ENCODE data around the gene KRT85.
"Not testable (repeated sequence)": the region's sequence is repeated elsewhere in the genome, so short reads cannot be mapped to it uniquely, and the experiment has no call there.

Gene KRT85

GRCh38 chr12:52347551-52348510, 19.4 kb downstream of the KRT85 start:
- no peak for DNase-seq

DNA sequence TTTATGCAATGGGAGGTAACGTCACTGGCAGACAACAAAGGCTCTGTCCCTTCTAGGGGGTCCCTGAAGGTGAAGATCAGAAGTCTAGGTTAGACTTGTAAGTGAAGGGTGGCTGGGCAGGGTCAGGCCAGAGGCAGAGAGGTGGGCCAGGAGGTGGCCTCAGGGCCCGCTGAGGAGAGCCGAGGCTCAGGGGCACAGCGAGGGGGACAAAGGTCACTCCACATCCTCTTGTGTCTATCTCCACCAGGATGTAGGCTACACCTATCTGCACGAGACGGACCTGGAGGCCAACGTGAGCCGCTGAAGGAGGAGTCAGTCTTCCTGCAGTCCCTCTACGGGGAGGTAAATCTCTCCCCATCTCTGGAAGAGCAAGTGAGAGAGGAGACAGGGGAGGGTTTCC, 20.3 kb downstream of the KRT85 start:
- DNase-seq: no peak

DNA sequence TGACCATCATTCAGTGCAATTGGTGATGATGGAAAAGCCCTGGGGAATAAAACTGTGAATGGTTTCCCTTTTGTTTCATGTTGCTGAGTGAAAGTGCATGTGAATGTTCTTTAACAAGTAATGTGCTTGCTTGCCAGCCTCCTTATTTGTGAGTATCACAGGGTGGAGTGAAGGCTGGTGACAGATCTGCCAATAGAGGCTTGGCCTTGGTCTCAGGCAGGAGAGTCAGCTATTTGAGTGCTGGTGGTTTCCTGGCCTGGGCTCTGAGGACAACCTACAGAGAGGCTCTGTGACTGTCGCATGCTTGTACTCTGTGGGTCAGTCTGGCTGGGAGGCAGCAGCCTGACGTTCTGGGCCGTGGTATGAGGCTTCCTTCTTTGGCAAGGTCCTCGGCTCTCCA, 20.7 kb downstream of the KRT85 start:
- no peak for DNase-seq

GRCh38 chr12:52345041-52345440, 22.2 kb downstream of the KRT85 start:
- DNase-seq: not testable (repeated sequence)

DNA sequence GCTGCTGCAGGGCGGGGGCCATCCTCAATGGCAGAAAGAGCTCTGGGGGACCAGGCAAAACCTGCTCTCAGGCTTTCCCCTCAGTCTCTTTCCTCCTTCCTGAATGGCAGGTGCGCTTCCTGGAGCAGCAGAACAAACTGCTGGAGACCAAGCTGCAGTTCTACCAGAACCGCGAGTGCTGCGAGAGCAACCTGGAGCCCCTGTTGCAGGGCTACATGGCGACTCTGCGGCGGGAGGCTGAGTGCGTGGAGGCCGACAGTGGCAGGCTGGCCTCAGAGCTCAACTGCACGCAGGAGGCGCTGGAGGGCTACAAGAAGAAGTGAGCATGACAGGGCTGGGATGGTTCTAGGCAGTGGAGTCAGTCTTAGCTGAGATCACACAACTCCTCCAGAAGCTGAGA, 23.2 kb downstream of the KRT85 start:
- DNase-seq: no peak

DNA sequence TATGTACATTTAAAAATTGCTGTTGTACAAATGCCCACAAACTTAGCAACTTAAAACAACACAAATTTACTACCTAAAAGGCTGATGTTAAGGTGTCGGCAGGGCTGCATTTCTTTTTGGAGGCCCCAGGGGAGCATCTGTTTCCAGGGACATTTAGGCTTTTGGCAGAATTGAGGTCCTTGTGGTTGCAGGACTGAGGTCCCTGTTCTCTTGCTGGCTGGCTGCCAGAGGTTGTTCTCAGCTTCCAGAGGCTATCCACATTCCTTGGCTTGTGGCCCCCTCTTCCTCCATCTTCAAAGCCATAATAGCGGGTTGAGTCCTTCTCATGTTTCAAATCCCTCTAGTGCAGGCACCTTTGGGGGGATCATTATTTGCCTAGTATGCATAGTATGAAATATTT, 23.7 kb downstream of the KRT85 start:
- no peak for DNase-seq

DNA sequence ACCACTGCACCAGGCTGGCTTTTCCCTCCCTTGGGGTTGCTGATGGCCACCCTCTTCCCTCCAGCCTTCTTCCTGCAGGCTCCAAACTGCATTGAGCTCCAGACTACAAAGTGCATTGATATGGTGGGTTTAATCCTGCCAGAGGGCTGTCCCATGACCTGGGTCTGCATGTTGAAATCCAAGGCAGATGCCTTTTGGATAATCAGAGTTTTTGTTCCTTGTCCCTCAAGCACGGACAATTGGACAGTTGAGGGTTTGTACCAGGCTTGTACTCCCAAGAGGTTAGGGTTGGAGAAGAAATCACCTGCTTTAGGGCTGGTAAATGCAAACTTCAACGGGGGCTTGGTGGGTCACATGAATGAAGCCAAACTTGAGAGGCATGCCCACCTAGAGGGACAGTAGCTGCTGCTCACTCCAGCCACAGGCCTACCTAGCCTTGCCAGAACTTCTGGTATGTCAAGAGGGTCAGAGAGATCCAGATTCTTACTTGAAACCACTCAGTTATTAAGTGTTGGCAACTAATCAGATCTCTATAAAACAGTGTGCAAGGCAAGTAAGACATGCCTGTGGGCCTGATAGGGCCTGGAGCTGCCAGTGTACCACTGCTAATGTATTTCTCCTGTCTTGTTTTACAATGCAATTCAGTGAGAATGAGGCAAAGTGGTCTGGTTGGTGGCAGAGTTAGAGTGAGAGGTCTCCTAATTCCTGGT, 24.3 kb downstream of the KRT85 start:
- DNase-seq: no peak

DNA sequence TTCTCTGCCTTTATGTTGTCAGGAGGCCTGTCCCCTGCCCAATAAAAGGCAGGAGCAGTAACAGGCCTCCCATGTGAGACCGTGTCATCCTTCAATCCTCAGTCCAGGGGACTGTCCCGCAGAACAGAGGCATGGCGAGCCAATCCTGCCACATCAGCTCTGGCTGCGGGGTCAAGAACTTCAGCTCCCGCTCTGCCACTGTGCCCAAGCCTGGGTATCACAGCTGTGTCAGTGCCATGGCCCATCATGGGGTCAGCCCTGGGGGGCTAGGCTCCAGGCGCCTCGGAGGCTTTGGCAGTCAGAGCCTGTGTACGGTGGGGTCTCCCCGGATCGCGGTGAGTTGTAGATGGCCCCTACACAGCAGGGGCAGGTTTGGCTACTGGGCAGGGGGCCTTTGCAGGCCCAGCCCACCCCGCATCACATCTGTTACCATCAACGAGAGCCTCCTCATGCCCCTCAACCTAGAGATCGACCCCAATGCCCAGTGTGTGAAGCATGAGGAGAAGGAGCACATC, 26.2 kb downstream of the KRT85 start:
- no peak for DNase-seq

GRCh38 chr12:52338241-52338960, 28.9 kb downstream of the KRT85 start:
- DNase-seq: no peak

DNA sequence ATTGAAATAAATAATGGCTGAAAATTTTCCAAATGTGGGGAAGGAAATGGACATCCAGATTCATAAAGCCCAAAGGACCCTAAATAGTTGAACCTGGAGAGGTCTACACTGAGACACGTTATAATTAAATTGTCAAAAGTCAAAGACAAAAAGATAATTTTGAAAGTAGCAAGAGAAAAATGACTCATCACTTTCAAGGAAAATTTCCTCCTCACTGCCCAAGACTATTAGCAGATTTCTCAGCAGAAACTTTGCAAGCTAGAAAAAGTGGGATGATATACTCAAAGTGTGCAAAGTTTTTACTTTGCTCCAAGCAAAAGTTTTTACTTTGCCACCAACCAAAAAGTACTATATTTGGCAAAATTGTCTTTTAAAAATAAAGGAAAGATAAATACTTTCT, 30.2 kb downstream of the KRT85 start:
- DNase-seq: no peak

DNA sequence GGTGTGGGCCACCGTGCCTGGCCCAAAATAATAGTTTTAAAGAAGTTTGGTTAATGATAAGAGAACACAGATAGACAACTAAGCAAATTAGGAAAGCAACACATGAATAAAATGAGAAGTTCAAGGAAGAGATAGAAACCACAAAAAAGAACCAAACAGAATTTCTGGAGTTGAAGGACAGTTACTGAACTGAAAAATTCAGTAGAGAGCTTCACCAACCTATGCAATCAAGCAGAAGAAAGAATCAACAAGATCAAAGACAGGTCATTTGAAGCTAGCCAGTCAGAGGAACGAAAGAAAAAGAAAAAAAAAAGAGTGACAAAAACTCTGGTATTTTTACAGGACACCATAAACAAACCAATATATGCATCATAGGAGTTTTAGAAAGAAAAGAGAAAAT, 30.6 kb downstream of the KRT85 start:
- DNase-seq: no peak

DNA sequence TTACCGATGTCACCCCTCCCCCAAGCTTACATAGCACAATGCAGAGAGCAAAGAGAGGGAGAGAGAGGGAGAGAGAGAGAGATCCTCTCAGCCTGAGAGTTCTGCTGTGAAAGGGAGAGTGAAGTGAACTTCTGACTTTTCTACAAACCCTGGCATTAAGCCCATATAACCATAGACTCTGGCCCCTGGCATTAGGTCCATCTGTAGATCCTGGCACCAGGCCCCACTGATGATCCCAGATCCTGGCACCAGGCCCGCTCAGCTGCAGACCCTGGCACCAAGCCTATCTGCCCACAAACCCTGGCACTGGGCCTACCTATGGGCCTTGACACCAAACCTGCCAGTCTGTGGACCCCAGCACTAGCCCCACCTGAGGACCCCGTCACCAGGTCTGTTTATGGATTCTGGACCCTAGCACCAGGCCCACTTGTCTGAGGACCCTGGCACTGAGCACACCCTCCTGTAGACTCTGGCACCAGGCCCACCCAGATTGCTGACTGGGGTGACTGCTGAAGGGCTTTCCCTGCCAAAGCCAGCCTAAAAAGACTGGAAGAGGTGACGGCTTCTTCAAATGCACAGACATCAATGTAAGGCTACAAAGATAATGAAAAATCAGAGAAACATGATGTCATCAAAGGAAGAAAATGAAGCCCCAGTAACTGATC, 31.6 kb downstream of the KRT85 start:
- DNase-seq: no peak

- no peak for DNase-seq
These were observed 33.1 kb downstream of the KRT85 start for GRCh38 chr12:52334185-52334584.

DNA sequence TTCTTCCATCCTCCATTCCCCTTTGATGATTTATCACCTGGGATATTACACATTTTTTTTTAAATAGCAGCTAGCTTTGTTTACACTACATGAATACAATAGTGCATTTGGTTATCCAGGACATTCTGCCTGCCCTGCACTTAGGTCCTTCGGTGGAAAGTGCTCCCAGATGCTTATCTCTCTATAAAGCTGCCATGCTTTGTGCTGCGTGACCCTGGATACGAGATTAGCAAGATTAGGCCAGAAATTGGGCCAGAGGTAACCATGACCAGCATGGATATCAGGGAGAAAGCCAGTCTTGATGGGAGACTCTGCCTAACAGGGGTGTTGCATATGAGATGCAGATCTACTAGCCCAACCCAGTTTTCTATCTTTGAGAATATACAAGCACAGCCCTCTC, 34.0 kb downstream of the KRT85 start:
- DNase-seq: no peak

- no peak for DNase-seq
These were observed 34.9 kb downstream of the KRT85 start for GRCh38 chr12:52332381-52332780.

GRCh38 chr12:52331833-52332232, 35.4 kb downstream of the KRT85 start:
- no peak for DNase-seq

GRCh38 chr12:52331039-52331438, 36.2 kb downstream of the KRT85 start:
- DNase-seq: no peak

DNA sequence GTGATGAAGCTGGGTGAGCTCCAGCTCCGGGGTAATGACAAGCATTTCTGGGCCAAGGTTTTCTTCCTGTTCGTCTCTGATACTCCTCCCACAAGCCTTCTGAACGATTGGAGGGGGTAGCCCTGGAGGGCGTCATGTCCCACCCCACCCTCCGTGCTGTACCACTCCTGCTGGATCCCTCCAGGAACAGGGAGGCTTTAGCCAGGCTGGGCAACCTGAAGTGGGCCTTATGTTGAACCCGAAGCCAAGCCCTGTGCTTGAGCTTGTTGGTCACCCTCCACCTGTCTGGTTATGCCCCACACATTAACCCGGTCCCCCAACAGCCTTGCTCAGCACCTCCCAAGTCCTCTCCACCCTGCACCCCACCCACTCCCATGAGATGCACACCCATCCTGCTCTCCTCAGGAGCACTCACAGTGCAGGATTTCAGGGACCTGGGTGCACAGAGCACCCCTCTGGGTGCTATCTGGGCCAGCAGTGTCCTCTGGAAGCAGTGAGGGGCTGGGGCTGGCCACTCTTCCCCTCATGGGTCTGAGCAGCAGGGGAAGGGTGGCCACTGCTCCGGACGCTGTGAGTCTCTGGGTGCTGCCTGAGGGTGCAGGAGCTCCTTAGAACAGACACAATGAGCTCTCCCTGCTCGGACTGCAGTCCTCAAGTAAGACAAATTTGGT, 39.3 kb downstream of the KRT85 start:
- no peak for DNase-seq

GRCh38 chr12:52327052-52327829, 40.0 kb downstream of the KRT85 start:
- peak; percentile 91 for DNase-seq

- DNase-seq: no peak
These were observed 43.2 kb downstream of the KRT85 start for GRCh38 chr12:52324153-52324444.

DNA sequence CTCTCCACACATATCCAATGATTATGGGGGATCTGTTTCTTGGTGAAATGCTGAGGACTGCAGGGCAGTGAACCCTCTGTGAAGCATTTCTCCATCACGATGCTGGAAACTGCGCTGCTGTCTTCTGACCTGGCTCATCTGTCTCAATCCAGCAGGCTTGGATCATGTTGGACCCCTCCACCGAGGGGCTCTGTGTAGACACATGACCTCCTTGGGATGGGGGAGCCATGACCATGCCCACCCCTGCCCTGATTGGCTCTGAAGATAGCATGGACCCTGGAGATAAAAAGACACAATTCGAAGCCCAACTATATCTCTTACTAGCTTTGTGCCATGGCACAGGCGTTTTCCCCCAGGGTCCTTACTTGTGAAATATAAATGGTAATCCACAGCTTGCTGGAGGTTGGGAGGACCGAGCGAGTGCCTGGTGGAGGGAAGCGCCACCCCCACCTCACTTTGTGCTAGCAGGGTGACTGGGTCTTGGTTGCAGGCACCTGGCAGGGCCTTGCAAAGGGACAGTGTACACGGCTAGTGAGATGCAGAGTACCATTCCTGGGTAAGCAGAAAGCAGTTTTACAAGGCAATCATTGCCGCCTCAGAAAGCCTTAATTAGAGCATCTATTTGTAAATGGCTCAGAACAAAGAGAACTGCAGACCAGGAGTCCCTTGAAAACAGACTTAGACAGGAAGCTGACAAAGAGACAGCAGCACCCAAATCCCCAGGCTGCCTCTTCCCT, 43.7 kb downstream of the KRT85 start:
- DNase-seq: no peak
